OCI-LY1 (cell line): Measurements from ENCODE around the gene NCDN.

Experiments used
- CTCF ChIP-seq: fragments of 200-600 bp; sonication (generic), shearing (Covaris generic); IDR thresholded peaks from 2 replicates; pipeline ENCODE4 v1.5.1; 2017; ENCODE audit warnings: mild to moderate bottlenecking, antibody characterized with exemption, low read length, moderate library complexity, mixed read lengths
- EZH2 ChIP-seq: fragments of 200-600 bp; sonication (generic), shearing (Covaris generic); IDR thresholded peaks from 2 replicates; pipeline ENCODE4 v1.8.0; 2017; ENCODE audit warnings: borderline replicate concordance, mixed run types, mild to moderate bottlenecking, antibody characterized with exemption, low read length, moderate library complexity, mixed read lengths

DNA sequence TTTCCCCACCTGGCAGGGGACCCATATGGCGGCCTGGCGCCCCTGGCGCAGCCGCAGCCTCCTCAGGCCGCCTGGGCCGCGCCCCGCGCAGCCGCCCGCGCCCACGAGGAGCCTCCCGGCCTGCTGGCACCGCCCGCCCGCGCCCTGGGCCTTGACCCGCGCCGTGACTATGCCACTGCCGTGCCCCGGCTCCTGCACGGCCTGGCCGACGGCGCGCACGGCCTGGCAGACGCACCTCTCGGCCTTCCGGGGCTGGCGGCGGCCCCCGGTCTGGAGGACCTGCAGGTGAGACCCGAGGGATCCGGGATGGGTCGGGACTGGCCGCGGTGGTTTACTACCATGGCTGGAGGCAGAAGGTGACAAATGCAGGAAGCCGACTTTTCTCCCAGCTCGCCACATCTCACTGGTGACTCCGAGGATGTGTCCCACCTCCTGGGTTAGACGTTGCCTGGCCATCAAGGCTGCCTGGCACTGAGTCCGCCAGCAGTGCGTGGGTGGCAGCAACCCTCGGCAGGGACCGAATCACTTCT lies 16.6 kb downstream of the NCDN start:
- TF ChIP-seq EZH2 = no peak
- no peak for TF ChIP-seq CTCF
